Right ventricle myocardium superior (tissue), 1 donor: ENCODE data around the gene PPM1H. TPM values are rescaled to one million over a fixed set of nuclear protein-coding genes. Genes with fewer than 3 reads are reported as not detected.
A peak's percentile ranks its signal among the peaks of the same experiment; 100 is the strongest.
"Not testable (repeated sequence)": the region's sequence is repeated elsewhere in the genome, so short reads cannot be mapped to it uniquely, and the experiment has no call there.

ENCODE experiments used
- ATAC-seq: fragments of 200-7000 bp; cut with Tn5 transposase; one replicate; pipeline ENCODE4 v1.9.1; 2020; ENCODE audit warnings: mild to moderate bottlenecking; ENCODE audit not compliant: poor library complexity
- DNase-seq: peaks from one replicate; pipeline ENCODE4 v3.0.0-alpha.2; 2020
- intact Hi-C: fragments of 100-400 bp; cut with DNase I; formaldehyde crosslinking; loops from one replicate; pipeline ENCODE4 v1.11.2; 2022
- total RNA-seq: library from RNA; stranded (reverse); fragmentation: NEBNext Ultra II Directional; extraction: Animal tissue kit (Norgen Biotek cat#: 25700); gene quantifications from one replicate; pipeline ENCODE4 v1.2.1, GENCODE V29; 2021
- donor health status: DM: no; HTN: yes; CAD: no; lungs with severe emphysema.

PPM1H gene
- total RNA-seq, 1 donor from 2014 or later, result 6.5 TPM

GRCh38 chr12:62738105-62738504, 196.8 kb downstream of the PPM1H start:
- DNase-seq (no peak), ATAC-seq (no peak)
- intact Hi-C loops, result no loop called here

GRCh38 chr12:62737615-62738014, 197.3 kb downstream of the PPM1H start:
- DNase-seq (no peak), ATAC-seq (no peak)
- intact Hi-C loops, result no loop called here

DNA sequence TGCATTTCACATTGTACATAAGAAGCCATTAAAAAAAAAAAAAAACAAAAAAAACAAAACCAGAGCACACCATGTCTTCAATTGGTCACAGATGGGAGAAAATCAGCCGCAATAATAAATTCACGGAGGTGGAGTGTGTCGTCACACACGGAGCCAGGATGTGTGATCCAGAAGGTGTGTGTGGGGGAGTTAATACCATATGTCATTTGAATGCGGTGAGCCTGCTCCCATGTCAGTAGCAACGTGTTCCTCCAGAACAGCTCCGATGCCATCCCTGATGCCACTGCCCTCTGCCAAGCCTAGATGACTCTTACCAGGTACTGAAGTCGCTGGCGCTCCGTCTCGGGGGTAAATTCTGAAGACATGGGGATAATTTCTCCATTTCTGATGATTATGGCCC, 197.8 kb downstream of the PPM1H start:
- DNase-seq (no peak), ATAC-seq (no peak)
- intact Hi-C loops, result no loop called here

DNA sequence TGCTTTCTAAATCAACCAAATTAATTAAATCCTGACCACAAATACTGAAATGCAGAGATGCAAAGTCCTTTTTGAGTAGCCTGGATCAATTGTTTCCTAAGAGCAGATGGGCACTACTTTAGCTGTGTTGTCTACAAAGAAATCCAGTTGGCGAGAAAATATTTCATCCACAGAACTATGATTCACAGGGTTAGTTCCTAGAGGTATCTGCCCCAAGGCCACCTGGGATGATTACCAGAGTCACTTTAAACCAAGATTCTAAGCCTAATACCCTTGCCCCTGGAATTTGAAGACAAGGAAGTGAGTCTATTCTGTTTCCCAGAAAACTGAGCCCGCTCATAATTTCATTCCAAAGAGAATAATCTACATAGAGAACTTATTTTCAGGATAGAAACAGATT, 198.4 kb downstream of the PPM1H start:
- DNase-seq (no peak), ATAC-seq (no peak)
- intact Hi-C loops, result no loop called here

DNA sequence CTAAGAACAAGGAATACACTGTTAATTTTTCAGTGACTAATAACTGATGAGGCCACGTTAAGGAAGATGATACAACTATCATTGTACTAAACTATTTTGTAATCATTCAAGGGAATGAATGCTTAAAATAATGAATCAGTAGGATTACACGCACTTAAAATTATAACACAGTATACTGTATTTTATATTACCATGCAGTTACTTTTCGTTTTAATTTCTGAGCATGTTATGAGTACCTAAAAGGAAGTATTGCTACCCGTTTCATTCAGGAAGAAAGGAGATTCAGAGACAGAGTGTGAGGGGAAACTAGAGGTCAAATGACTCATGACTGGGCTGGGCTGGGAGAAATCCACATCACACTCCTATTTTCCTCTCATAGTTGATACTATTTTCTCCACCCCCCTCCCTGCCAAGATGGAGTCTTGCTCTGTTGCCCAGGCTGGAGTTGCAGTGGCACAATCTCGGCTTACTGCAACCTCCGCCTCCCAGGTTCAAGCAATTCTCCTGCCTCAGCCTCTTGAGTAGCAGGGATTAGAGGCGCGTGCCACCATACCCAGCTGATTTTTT, 202.0 kb downstream of the PPM1H start:
- intact Hi-C loops, result no loop called here
- DNase-seq (no peak), ATAC-seq (no peak)

DNA sequence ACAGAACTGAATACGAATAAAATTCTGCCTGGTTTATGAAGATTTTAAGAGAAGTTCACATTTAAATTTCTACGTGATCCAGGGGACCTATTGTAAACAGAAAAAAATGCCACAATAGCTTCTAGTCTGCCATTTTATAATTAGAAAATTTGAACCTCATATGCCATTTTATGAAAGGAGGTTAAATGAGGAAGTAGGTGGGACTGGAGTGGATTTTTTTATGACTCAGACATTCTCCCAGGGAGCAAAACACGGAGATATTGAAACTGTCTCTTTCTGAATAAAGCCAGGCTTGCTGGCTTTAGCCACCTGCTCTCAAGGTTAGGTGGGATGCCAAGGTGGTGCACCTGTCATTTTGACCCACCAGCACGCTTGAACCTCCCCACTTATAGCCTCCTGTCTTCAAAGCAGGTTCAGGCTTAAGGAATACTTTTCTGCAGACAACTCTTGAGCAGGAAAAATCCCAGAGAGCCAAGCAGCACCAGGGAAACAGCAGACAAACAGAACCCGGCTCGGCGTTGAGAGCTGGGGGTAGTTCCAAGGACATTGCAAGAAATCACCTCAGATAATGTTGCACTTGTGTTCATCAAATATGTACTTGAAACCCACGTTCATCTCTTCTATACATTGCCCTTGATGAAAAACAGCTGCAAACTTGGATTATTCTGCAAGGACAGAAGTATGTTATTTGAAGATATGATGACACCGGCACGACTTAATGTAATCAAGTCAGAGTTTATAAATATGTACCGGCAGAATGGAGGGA, 203.7 kb downstream of the PPM1H start:
- intact Hi-C loops, result no loop called here
- DNase-seq (no peak), ATAC-seq (peak; percentile 67)

- ATAC-seq, result no peak
- intact Hi-C loops, result no loop called here
- no peak for DNase-seq
Observed at GRCh38 chr12:62730649-62731048, 204.3 kb downstream of the PPM1H start.

DNA sequence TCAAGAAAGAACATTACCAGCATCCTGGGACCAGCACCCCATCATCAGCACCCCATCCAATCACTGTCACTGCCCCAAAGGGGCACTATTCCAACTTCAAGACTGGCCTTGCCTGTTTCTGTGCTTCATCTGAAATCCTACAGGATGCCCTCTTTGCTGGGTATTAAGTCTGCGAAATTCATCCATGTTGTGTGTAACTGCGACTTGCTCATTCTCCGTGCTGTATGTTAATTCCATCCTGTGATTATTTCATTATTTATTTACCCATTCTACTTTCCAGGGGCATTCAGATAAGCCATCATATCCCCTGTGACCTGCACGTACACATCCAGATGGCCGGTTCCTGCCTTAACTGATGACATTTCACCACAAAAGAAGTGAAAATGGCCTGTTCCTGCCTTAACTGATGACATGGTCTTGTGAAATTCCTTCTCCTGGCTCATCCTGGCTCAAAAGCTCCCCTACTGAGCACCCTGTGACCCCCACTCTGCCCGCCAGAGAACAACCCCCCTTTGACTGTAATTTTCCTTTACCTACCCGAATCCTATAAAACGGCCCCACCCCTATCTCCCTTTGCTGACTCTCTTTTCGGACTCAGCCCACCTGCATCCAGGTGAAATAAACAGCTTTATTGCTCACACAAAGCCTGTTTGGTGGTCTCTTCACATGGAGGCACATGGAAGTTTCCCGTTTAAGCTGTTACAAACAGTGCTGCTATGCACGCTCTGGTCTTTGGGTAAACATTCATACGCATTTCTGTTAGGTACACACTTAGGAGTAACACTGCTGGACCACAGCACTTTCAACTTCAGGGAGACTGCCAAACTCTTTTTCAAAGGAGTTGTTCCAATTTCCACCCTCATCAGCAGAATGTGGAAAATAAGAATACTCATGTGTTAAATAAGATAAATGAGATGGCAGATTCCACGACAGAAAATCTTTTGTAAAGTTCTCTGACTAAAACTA, 205.1 kb downstream of the PPM1H start:
- not testable (repeated sequence) for ATAC-seq, DNase-seq
- intact Hi-C loops, result loop anchor here (10.0 kb wide), 1 partner anchor 55 kb away; no protein-coding TSS in a partner anchor

DNA sequence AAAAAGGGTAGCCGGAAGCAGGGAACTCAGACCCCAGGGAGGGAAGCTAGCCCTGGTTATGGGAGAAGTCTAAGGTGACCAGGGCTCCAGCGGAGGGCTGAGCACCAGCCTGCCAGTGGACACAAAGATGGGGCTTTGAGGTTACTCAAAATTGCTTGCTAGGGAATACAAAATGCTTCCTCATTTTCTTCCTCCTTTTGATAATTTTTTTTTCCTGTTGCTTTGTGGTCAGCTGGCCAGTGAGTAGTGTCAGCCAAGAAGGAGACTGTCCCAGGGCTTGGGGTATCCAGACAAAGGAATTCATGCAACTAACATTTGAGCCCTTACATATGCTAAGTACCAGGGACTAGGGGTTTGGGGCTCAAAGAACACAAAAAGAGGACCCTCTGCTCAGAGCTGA, 206.2 kb downstream of the PPM1H start:
- ATAC-seq (no peak), DNase-seq (no peak)
- intact Hi-C loops, result loop anchor here (10.0 kb wide), 1 partner anchor 56 kb away; no protein-coding TSS in a partner anchor

DNA sequence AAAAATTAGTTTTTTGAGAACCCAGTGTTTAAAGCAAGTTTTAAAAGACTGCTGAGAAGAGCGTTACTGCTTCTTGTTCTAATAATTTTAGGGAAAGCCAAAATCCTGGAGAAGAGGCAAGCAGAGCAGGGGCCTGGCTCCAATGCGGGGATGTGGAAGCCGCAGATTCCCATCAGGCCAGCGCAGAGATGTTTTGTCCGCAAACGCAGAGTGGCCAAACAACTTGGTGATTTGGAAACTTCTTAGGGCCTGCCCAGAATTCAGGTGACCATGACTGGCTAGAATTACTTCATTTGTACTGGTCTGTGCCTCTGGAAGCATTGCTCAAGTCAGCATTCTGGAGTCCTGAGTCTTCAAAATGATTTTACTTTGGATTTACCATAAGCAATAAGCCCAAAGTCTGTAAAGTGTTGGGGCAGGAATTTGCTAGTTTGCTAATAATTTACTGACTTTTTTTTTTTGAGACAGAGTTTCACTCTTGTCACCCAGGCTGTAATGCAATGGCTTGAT, 208.4 kb downstream of the PPM1H start:
- ATAC-seq, result no peak
- intact Hi-C loops, result loop anchor here (10.0 kb wide), 1 partner anchor 58 kb away; no protein-coding TSS in a partner anchor
- no peak for DNase-seq

DNA sequence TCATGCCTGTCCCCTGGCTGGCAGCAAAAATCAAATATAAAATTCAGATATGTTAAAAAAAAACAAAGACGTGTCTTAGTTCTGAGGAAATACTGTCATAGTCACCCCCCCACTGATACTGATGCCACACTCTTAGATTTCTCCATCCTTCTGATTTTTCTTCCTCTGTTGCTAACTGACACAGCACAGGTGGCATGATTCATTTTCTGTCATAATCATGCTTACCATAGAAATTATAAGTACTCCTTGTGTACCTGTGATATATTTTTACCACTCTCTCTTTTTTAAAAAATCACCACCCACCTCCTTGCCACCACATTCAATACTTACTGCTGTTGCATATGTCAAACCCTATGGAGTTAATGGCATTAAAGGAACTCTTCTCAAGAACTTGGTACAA, 209.2 kb downstream of the PPM1H start:
- ATAC-seq (no peak), DNase-seq (no peak)
- intact Hi-C loops, result loop anchor here (10.0 kb wide), 1 partner anchor 59 kb away; no protein-coding TSS in a partner anchor

GRCh38 chr12:62724947-62725451, 210.0 kb downstream of the PPM1H start:
- intact Hi-C loops, result loop anchor here (10.0 kb wide), 1 partner anchor 60 kb away; no protein-coding TSS in a partner anchor
- DNase-seq (no peak), ATAC-seq (peak; percentile 78)

- DNase-seq, result no peak
- intact Hi-C loops, result loop anchor here (10.0 kb wide), 1 partner anchor 61 kb away; no protein-coding TSS in a partner anchor
- no peak for ATAC-seq
Observed at GRCh38 chr12:62724285-62724684, 210.7 kb downstream of the PPM1H start.

GRCh38 chr12:62722971-62723680, 211.8 kb downstream of the PPM1H start:
- no peak for ATAC-seq
- no peak for DNase-seq
- intact Hi-C loops, result loop anchor here (10.0 kb wide), 1 partner anchor 62 kb away; no protein-coding TSS in a partner anchor

GRCh38 chr12:62720661-62721330, 214.2 kb downstream of the PPM1H start:
- intact Hi-C loops, result loop anchor here (10.0 kb wide), 1 partner anchor 64 kb away; no protein-coding TSS in a partner anchor
- DNase-seq, result no peak
- ATAC-seq, result peak; percentile 80

DNA sequence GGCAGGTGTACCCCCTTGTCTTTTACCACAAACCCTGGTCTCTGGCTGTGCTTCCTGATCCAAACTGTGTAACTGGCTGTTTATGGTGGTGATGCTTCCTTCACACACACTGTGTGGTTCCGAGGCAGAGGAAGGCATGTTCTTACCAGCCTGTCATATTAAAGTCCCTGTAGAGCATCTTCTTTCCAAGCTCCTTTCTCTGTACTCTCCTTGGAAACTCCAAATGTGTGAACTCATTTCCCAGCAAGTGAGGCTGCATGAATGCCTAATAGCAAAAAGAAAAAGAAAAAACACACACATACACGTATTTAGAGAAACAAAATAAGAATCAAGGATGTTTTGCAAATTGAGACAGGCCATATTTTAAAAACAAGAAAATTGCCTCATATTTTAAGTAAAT, 214.9 kb downstream of the PPM1H start:
- intact Hi-C loops, result loop anchor here (10.0 kb wide), 1 partner anchor 65 kb away; no protein-coding TSS in a partner anchor
- no peak for DNase-seq
- ATAC-seq, result no peak

- intact Hi-C loops, result no loop called here
- no peak for ATAC-seq
Observed at GRCh38 chr12:62718762-62719426, 216.1 kb downstream of the PPM1H start.

More at GRCh38 chr12:62718762-62719426, 216.1 kb downstream of the PPM1H start:
- no peak for DNase-seq
